GM12873 (cell line): ENCODE measurements around the gene RELB.
A peak's percentile ranks its signal among the peaks of the same experiment; 100 is the strongest.

Experiments
- TF ChIP-seq, protein P1 (sequence below): IDR thresholded peaks from 2 replicates; pipeline ENCODE4 v1.5.1; 2012; ENCODE audit warnings: low read depth, mild to moderate bottlenecking, moderate library complexity, low read length, control low read depth; ENCODE audit not compliant: insufficient read depth; ENCODE audit errors: missing control alignments

Gene RELB

GRCh38 chr19:45016388-45017314 lies 15.4 kb downstream of the RELB start:
- TF ChIP-seq, protein P1, sequence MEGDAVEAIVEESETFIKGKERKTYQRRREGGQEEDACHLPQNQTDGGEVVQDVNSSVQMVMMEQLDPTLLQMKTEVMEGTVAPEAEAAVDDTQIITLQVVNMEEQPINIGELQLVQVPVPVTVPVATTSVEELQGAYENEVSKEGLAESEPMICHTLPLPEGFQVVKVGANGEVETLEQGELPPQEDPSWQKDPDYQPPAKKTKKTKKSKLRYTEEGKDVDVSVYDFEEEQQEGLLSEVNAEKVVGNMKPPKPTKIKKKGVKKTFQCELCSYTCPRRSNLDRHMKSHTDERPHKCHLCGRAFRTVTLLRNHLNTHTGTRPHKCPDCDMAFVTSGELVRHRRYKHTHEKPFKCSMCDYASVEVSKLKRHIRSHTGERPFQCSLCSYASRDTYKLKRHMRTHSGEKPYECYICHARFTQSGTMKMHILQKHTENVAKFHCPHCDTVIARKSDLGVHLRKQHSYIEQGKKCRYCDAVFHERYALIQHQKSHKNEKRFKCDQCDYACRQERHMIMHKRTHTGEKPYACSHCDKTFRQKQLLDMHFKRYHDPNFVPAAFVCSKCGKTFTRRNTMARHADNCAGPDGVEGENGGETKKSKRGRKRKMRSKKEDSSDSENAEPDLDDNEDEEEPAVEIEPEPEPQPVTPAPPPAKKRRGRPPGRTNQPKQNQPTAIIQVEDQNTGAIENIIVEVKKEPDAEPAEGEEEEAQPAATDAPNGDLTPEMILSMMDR, result peak; percentile 75

- TF ChIP-seq, protein P1, result no peak
These were observed 17.9 kb downstream of the RELB start for GRCh38 chr19:45019187-45019586.

GRCh38 chr19:45020071-45020470 lies 18.8 kb downstream of the RELB start:
- TF ChIP-seq, protein P1, result no peak

GRCh38 chr19:45021971-45022370 lies 20.7 kb downstream of the RELB start:
- TF ChIP-seq, protein P1, result no peak

GRCh38 chr19:45023048-45023447 lies 21.8 kb downstream of the RELB start:
- TF ChIP-seq, protein P1, result no peak

DNA sequence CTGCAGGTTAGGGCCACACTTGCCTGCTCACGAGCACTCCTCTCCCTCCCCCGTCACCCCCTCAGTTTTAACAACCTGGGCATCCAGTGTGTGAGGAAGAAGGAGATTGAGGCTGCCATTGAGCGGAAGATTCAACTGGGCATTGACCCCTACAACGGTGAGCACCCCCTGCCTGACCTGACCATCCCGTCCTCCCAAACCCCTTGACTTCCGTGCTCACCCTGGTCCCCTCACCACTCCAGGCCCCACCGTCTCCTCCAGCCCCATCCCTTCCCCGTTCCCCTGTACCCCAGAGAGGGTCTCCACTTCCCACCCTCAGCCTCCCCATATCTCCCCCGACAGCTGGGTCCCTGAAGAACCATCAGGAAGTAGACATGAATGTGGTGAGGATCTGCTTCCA lies 24.0 kb downstream of the RELB start:
- TF ChIP-seq, protein P1, result no peak

DNA sequence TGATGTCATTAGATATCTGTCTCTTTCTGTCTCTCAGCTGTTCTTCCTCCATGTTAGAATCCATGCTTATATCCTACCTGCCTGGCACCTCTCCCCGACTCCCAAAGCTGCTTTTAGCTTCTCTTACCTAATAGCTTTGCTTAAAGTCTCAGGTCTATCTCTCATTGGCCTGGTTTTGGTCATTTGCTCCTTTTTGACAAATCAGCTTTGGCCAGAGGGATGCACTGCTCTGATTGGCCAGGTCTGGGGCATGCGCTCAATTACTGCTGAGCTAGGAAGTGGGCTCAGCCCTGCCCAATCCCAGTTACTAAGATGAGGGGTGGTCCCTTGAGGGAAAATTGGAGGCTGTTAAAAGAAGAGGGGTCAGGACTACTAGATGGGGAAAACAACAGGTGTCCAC lies 26.1 kb downstream of the RELB start:
- TF ChIP-seq, protein P1, result no peak
